Gastrocnemius medialis (tissue), 4 donors: Measurements from ENCODE around the gene ANO3.

Experiments
- POLR2A ChIP-seq, 2 donors: fragments of 450-650 bp; IDR thresholded peaks; one replicate each; pipeline ENCODE4 v1.6.1; 2017; ENCODE audit warnings: antibody characterized with exemption in 2 of 2, mild to moderate bottlenecking in 2 of 2, moderate library complexity in 2 of 2
- TF ChIP-seq, protein P1 (sequence below), 5 experiments: fragments of 450-650 bp in 3 of 5; fragments of 200-600 bp in 2 of 5; sonication (generic) in 2 of 5; IDR thresholded peaks in 4 of 5; conservative IDR thresholded peaks in 1 of 5; 1 replicate in 4 of 5; 2 replicates in 1 of 5; pipeline ENCODE4 v1.5.1; 2016 to 2019; ENCODE audit warnings: antibody characterized with exemption in 5 of 5, mild to moderate bottlenecking in 3 of 5, moderate library complexity in 3 of 5

DNA sequence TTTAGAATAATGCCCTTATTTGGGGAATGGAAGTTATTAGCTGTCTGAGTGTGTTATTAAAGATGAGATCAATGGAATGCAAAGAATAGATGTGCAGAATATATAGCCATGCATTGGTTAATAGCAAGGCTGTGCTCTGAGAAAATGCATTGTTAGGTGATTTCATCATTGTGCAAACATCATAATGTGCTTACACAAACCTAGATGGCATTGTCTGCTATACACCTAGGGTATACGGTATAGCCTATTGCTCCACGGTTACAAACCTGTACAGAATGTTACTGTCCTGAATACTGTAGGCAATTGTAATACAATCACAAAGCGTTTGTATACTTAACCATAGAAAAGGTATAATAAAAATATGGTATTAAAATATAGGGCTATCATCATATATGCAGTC lies 364.4 kb downstream of the ANO3 start:
- no peak for TF ChIP-seq POLR2A (IDR thresholded peaks at IDR 0.05)
- TF ChIP-seq, protein P1, sequence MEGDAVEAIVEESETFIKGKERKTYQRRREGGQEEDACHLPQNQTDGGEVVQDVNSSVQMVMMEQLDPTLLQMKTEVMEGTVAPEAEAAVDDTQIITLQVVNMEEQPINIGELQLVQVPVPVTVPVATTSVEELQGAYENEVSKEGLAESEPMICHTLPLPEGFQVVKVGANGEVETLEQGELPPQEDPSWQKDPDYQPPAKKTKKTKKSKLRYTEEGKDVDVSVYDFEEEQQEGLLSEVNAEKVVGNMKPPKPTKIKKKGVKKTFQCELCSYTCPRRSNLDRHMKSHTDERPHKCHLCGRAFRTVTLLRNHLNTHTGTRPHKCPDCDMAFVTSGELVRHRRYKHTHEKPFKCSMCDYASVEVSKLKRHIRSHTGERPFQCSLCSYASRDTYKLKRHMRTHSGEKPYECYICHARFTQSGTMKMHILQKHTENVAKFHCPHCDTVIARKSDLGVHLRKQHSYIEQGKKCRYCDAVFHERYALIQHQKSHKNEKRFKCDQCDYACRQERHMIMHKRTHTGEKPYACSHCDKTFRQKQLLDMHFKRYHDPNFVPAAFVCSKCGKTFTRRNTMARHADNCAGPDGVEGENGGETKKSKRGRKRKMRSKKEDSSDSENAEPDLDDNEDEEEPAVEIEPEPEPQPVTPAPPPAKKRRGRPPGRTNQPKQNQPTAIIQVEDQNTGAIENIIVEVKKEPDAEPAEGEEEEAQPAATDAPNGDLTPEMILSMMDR (IDR thresholded peaks at IDR 0.05 in 4 of 5, conservative IDR thresholded peaks at IDR 0.05 in 1 of 5), result no peak
